ENCODE measurements around the gene RTP4.

DNA sequence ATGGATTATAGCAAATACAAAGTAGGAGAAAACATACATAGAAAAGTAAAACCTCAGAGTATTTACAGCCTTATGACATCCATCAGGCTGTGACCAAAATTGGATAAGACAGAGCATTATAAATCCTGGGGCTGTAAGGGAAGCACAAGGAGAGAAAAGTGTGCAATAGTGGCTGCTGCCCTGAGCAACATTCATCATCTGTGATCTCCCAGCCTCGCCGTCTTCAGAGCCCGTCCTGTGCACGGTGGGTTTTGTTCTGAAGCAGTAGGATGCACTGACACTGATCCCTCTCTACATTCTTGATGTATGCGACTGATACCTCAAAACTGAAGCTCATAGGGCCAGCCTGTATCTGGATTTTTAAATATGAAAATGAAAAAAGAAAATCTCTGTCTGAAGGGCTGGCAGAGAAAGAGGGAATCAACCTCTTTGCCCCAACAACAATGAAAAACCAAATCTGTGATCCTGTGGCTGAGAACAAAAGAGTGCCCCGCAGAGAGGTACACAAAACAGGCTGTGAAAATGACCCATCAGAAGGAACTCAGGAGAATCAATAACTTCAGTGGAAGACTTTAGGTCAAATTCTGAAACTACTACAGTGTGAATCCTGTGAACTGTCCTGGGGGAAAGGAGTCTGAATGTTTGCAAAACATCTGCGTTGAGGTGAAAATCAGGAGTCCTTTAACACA lies 8.2 kb upstream of the RTP4 start:
- no peak for TF ChIP-seq POLR2A (IDR thresholded peaks at IDR 0.05)
- TF ChIP-seq, protein P1, sequence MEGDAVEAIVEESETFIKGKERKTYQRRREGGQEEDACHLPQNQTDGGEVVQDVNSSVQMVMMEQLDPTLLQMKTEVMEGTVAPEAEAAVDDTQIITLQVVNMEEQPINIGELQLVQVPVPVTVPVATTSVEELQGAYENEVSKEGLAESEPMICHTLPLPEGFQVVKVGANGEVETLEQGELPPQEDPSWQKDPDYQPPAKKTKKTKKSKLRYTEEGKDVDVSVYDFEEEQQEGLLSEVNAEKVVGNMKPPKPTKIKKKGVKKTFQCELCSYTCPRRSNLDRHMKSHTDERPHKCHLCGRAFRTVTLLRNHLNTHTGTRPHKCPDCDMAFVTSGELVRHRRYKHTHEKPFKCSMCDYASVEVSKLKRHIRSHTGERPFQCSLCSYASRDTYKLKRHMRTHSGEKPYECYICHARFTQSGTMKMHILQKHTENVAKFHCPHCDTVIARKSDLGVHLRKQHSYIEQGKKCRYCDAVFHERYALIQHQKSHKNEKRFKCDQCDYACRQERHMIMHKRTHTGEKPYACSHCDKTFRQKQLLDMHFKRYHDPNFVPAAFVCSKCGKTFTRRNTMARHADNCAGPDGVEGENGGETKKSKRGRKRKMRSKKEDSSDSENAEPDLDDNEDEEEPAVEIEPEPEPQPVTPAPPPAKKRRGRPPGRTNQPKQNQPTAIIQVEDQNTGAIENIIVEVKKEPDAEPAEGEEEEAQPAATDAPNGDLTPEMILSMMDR (IDR thresholded peaks at IDR 0.05) = no peak

All from thyroid gland (tissue), 4 donors.